HG03280 (cell line): Measurements from ENCODE around the gene NAPB.
"Not testable (repeated sequence)": the region's sequence is repeated elsewhere in the genome, so short reads cannot be mapped to it uniquely, and the experiment has no call there.

Experiments
- ATAC-seq: cut with Tn5 transposase; IDR thresholded peaks from one replicate; pipeline ENCODE4 v1.9.1; 2021; ENCODE audit warnings: mild to moderate bottlenecking, moderate library complexity; ENCODE audit not compliant: unreplicated experiment

Gene NAPB

DNA sequence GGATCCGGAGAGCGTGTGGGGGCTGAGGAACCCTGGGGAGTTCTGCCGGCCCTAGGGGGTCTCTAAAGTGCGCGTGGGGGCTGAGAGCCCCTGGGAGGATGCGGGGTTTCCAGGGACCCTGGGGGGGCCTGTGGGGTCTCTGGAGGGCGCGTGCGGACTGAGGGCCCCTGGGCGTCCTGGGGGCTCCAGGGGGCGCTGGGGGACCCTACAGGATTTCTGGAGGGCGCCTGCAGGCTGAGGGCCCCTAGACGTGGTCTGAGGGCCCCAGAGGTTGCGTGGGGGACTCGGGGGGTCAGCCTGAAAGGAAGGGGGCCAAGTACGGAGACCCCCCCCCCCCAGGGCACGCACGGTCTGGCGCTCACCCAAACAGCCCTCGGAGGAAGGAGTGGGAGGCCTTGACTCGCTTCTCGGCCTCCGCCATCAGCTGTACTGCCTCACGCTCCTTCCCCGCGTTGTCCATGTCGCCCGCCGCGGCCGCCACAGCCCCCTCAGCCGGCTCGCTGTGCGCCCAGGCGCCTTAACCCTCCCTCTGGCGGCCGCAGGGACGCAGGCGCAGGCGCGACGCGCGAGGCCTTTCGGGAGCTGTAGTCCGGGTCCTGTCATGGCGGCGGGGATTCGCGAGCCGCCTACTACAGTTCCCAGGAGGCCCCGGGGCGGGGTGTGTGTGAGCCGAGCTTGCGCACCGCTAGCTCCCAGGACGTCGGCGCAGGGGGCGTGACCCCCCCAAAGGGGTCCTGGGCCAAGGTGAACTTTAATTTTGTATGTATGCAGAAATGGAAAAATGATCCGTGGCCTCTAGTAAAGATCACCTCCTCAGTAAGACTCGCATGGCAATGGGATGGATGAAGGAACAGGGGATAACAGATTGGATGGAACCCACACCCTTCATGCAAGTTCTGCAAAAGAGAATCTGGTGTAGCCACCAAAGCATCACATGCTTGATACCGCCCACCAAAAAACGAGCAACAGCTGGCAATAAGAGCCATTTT is at the start of gene NAPB:
Gene NAPB, minus strand, starts transcription at position 546 of the 989 bp plus-strand sequence. Its CDS starts 86 bp downstream, at position 460.
- ATAC-seq: peak; percentile 97

DNA sequence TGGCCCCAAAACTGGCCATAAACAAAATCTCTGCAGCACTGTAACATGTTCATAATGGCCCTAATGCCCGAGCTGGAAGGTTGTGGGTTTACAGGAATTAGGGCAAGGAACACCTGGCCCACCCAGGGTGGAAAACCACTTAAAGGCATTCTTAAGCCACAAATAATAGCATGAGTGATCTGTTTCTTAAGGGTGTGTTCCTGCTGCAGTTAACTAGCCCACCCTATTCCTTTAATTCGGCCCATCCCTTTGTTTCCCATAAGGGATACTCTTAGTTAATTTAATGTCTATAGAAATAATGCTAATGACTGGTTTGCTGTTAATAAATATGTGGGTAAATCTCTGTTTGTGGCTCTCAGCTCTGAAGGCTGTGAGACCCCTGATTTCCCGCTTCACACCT is 45.7 kb upstream of the NAPB start:
- not testable (repeated sequence) for ATAC-seq

DNA sequence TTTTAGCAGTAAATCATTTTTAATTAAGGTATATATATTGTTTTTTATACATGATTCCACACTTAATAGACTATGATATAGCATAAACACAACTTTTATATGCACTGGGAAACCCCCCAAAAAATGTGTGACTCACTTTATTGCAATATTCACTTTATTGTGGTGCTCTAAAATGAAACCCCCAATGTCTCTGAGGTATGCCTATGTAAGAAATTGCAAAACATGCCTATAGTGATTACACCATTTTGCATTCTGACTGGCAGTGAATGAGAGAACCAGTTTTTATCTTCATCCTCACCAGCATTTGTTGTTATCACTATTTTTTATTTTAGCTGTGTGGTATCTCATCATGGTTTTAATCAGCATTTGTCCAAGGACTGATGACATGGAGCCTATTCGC is 39.9 kb upstream of the NAPB start:
- ATAC-seq: no peak

DNA sequence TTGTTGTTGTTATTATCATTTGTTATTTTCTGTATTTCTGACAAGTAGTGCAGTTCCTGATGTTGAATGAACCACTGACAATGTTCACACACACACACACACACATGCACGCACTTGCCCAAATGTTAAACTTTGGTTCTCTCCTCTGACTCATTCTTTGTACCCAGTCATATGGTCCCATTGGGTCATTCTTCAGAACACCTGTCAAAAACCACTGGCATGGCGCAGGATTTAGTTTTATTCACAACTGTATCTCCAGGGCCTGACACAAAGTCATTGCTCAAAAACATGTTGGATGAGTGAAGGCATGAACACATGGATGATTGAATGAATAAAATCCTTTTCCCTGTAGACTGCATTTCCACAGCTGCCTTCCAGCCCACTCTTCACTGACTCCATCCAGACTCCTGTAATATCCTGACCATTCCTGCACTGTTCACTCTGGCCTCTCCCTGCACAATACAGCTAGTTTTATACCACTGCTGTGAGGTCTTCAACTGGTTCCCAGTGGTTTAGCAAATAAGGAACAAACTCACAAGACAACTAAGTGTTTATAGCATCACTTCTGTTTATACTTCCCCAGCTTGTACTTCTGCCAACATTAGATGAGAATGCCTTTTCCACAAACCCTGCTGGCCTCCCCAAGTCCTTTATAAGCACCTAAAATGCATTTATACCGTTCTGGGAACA is 38.3 kb upstream of the NAPB start:
- ATAC-seq: no peak

DNA sequence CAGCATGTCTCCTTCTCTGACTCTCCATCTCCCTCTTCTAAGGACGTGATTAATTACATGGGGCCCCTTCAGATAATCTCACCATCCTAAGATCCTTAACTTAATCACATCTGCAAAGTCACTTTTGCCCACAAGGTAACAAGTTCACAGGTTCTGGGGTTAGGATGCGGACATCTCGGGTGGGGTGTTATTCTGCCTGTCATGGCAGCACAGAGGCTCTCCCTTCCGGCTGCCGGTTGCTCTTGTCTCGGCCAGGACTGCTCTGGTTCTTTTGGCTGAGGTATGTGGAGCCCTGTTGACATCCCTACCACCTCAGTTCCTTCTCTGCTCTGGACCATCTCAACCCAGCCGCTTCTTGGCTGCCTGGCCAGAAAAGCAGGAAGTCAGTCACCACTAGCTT is 35.6 kb upstream of the NAPB start:
- no peak for ATAC-seq

DNA sequence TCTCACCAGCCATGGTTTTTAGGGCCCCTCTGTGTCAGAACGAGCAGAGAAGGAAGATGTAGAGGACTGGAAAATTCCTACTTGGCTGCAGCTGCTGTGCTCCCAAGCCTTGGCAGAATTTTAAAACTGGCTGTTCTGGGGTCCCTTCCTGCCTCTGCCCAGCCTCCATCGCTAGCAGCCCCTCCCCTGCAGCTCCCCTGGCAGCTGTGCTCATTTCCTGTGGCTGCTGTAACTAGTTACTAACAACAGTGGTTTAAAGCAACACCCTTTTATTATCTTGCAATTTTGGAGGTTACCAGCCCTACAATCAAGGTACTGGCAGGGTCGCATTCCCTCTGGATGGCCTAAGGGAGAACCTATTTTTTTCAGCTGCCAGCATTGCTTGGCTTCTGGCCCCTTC is 35.1 kb upstream of the NAPB start:
- ATAC-seq: no peak

DNA sequence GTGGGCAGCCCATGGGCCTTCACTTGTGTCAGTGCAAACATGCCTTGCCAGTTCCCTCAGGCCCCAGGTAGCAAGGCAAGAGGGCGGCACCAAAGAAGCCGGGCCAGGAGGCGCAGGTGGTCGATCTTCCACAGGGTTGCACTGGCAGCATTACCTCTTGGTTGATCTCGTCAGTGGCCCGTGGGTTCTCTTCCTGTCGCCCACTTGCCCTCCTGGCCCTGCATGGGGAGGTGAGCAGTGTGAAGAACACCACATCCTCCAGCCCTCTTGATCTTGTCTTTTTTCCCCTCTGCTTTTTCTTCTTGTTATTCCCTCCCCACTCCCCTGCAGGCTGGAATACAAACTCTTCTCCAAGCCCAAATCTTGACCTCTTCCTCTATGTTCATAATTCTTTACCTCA is 34.4 kb upstream of the NAPB start:
- ATAC-seq: no peak

DNA sequence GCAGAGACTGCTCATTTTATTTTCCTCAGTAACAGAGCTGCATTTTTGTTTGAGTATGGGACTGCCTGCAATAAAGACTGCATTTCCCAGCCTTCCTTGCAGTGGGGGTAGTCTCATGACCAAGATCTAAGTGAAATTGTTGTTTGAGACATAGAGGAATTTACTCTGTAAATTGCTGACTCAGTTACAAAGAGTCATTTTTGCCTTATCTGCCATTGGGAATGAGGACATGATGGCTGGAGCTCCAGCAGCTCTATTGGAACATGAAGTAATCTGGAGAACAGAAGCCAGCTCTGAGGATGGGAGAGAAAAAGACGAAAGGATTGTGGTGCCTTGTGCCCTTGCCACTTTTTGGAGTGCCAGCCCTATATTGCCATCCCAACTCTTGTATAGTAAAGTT is 33.5 kb upstream of the NAPB start:
- no peak for ATAC-seq

DNA sequence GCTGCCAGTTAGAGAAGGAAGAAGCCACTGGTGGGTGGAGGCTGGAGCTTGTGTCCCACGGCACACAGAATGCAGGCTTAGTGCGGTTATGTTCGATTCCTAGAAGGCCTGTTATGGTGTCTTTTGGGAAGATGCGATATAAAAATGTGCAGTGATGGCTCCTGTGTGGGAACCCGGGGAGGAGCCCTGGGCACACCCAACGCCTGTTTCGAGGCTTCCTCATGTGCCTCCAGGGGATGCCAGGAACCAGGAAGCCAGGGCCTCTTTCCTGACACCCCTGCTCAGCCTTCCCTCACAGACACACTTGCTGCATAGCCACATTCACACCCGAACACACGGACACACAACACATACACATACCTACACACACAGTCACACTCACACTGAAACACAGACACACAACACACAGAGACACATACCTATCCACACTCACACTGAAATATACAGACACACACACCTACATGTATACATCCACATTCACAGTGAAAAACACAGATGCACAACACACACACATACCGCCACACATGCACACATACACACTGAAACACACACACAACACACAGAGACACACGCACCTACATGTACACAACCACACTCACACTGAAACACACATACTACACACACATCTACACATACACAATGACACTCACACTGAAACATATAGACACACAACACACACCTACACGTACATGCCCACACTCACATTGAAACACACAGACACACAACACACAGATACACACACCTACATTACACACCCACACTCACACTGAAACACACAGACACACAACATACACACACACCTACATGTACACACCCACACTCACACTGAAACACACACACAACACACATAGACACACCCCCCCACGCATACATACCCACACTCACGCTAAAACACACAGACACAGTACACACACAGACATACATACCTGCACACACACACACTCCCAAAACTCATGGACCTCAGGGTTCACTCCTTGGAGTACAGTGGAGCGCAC is 32.6 kb upstream of the NAPB start:
- ATAC-seq: no peak

DNA sequence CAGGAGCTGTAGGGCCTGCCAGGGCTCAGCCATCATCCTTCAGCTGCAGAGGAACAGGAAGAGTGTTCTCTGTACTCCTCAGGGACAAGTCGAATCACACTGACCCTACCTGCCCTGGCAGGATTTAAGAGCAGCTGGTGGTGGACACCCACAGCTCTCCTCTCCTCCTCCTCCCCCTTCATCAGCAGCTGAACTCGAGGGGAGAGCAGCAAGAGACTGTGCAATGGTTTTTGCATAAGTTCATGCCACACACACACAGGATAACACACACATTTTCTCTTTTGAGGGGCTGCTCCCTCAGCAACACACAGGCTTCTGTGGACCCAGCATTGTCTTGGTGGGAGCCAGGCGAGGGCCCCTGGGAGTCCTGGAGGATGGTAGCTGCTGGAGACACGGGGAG is 31.5 kb upstream of the NAPB start, which contains the start of gene CST11:
Gene CST11, minus strand, starts transcription at position 101 of the 400 bp plus-strand sequence. Its CDS starts 65 bp downstream, at position 36.
- ATAC-seq: no peak

DNA sequence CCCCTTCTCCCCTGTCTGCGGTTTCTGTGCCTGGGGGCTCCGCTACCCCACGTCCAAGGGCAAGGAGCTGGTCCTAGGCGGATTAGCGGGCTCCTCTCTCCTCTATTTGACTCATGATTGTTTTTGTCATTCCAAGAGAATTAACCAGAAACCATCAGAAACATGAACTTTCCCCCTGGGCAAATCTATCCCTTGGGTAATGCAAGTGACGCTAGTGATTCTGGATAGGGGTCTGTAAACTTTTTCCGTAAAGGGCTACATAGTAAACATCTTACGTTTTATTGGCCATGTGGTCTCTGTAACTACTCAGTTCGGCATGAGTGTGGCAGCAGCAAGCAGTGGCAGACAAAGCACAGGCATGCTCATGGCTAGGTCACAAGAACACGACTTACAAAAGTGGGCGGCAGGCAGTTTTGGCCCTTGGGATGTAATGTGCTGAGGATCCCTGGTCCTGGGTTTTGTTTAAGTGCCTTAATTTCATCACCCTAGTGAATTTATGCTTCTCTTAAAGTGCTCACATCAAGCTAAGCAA is 30.7 kb upstream of the NAPB start:
- no peak for ATAC-seq

DNA sequence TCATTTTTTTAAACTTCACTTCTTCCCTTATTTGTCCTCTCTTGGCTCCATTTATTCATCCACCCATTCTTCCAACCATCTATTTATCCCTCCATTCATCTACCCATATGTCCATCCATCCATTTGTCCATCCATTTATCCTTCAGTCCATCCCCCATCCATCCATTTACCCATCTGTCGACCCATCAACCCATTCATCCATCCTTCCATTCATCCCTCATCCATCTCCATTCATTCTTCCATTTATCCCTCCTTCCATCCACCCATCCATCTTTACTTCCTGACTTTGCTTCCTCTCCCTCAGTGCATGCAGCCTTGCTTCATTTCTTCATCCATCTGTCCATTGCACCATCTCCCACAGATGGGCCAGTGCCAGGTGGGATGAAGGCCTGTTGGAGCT is 29.6 kb upstream of the NAPB start:
- ATAC-seq: no peak

DNA sequence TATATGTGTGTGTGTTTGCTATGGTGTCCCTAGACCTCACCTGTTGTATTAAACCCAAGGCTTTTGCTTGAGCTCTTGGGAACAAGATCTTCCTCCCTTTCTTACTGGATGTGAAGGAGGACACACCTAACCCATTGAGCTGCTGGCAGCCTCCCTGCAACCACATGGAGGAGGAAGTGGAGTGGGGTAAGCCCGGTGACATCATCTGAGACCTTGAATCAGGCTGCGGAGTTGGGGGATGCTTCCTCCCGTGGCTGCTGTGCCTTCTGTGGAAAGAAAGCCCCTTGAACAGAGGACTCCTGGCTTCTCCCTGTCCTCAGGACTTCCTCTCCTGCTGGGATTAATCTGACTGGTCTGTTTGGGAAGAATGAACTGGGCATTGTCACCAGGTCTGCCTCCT is 28.1 kb upstream of the NAPB start:
- ATAC-seq: no peak

DNA sequence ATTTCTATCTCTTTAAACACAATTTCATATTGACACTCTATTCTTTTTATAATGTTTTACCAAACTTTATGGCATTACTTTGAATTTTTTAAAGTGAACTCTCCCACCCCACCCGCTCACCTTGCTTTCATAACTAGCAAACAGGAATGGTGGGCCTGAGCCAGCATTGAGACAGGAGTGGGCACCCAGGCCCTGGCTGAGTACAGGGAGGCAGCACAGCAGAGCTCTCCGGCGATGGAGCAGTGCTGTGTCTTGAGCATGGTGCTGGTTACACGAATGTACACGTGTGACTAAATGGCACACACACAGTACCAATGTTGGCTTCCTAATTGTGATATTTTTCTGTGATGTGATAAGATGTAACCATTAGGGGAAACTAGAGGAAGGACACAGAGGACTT is 26.9 kb upstream of the NAPB start:
- no peak for ATAC-seq

DNA sequence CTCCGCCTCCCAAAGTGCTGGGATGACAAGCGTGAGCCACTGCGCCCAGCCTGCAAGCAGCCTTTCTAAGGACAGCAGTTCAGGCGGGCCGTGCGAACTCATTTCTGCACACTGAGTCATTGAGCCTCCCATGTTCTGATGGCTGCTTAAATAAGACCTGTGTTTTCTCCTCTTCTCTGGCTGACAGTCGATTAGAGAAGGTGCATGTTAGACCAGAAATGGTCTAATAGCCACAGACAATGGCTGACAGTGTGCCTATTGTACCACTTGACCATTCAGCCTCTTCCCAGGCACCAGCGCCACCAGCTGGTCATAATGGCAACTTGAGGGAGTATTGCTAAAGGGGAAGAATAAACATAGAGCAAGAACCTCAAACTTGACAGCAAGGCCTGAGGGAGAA is 25.2 kb upstream of the NAPB start:
- ATAC-seq: no peak

DNA sequence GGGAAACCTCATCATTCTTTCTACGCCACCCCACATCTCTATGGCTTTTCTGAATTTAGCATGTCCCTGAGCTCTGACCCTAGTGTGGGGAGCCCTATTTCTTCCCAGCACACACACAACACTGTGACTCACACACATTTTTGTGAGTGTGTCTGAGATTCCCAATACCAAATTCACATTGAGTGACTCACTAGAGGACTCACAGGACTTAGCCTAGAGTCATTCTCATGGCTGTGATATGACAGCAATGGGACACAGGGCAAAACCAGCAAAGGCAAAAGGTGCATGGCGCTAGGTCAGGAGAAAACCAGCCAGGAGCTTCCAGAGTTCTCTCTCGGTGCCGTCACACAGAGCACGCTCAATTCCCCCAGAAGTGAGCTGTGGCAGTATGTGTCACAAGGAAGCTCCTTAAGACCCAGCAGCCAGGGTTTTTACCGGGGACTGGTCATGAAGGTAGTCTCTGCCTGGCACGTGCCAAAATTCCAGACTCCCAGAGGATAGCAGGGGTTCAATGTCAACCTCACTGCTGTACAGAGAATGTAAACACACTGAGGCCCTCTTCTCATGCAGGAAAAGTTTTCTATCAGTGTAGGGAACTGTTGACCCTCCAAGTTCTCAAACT is 24.4 kb upstream of the NAPB start:
- no peak for ATAC-seq

DNA sequence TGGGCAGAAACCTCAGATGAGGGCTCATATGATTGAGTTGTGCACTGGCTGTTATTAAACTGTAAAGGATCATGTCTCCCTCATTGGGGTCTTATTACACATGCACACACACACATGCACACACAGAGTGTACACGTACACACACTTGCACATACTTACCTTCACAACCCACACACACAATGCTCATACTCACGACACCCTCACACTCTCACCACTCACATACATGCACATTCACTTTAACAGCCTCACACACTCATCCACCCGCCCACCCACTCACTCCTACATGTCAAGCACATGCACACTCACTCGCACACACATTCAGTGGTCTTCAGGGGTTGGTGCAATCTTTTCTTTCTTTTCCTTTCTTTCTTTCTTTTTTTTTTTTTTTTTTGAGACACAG is 23.6 kb upstream of the NAPB start:
- ATAC-seq: no peak

DNA sequence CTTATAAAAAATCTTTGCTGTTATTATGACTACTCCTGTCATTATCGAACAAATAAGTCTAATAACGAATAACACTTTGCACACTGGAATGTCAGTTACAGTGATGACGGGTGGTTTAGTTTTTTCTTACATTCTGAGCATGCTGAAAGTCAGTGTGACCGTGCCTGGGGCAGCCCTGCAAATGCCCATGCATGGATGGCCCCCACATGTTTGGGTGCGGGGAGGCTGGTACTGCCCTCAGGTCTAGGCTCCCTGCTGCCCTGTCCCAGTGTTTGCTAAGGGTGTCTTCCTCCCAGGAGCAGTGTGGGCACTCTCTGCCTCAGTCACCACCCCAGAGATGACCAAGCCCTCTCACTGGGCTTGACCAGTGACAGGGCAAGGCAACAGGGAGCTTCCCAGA is 21.1 kb upstream of the NAPB start:
- ATAC-seq: no peak

DNA sequence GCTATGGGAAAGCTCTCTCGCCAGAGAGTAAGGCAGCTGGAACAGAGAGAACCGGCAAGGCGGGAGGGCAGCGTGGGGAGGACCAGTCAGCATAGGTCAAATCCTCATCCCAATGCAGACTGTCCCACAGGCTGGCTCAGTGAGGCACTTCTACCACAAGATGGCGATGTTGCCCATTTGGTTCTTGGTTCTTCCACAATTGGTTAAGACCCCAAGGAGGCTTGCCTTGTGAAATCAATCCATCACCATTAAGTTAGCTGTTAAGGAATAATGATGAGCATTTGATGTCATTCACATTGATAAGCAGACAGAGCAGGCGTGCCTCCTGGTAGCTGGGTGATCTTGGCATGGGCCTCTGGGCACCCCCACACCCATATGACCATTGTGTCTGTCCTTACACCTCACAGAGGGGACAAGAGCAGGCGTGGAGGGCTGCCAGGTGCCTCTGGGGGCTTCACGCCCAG is 20.6 kb upstream of the NAPB start:
- ATAC-seq: peak; percentile 73

DNA sequence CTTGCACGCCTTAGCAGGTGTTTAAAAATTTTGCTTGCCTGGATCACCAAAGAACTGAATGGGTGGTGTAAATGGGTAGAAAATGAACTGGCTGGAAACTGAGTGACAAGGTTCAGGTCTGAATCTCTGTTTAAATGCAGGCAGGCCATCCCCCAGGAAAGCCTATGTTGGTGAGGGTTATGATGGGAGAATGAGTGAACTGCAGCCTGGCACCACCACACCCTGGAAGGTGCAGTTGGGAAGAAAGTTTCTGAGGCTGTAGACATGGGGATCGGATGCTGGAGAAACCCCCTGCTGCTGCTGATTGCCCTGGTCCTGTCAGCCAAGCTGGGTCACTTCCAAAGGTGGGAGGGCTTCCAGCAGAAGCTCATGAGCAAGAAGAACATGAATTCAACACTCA is 18.7 kb upstream of the NAPB start:
- no peak for ATAC-seq
